ELR (cell line): ENCODE data around the gene GSE1.

Experiments used
- DNase-seq: peaks from one replicate; pipeline ENCODE4 v3.0.0-alpha.2; 2015; ENCODE audit warnings: low read depth

GSE1 gene

GRCh38 chr16:85681255-85681654, 68.1 kb downstream of the GSE1 start:
- no peak for DNase-seq

GRCh38 chr16:85682516-85682915, 69.4 kb downstream of the GSE1 start:
- DNase-seq: no peak

GRCh38 chr16:85683363-85683762, 70.2 kb downstream of the GSE1 start:
- DNase-seq: no peak

GRCh38 chr16:85685251-85685650, 72.1 kb downstream of the GSE1 start:
- DNase-seq: no peak

GRCh38 chr16:85686912-85687591, 73.9 kb downstream of the GSE1 start:
- DNase-seq: no peak

GRCh38 chr16:85687651-85688471, 74.7 kb downstream of the GSE1 start:
- no peak for DNase-seq

GRCh38 chr16:85688586-85689284, 75.6 kb downstream of the GSE1 start, which contains the start of gene GINS2:
Gene GINS2, minus strand, starts transcription at chr16:85688954. Its CDS starts 56 bp downstream, at chr16:85688898.
- peak; percentile 95 for DNase-seq

GRCh38 chr16:85689285-85689949, 76.3 kb downstream of the GSE1 start:
- no peak for DNase-seq

- no peak for DNase-seq
Observed at GRCh38 chr16:85689950-85690320, 76.8 kb downstream of the GSE1 start.

GRCh38 chr16:85690469-85691064, 77.4 kb downstream of the GSE1 start:
- DNase-seq: no peak

GRCh38 chr16:85695196-85696128, 82.3 kb downstream of the GSE1 start:
- DNase-seq: no peak

GRCh38 chr16:85696781-85697180, 83.7 kb downstream of the GSE1 start:
- DNase-seq: no peak

- no peak for DNase-seq
Observed at GRCh38 chr16:85697431-85697830, 84.3 kb downstream of the GSE1 start.

- DNase-seq: no peak
Observed at GRCh38 chr16:85698459-85698891, 85.4 kb downstream of the GSE1 start.

- DNase-seq: no peak
Observed at GRCh38 chr16:85698935-85699558, 85.9 kb downstream of the GSE1 start.

- peak; percentile 60 for DNase-seq
Observed at GRCh38 chr16:85699628-85700027, 86.5 kb downstream of the GSE1 start.

GRCh38 chr16:85704011-85704410, 90.9 kb downstream of the GSE1 start:
- DNase-seq: no peak

GRCh38 chr16:85704900-85705846, 92.1 kb downstream of the GSE1 start:
- DNase-seq: no peak

- DNase-seq: no peak
Observed at GRCh38 chr16:85706449-85707034, 93.4 kb downstream of the GSE1 start.
